Endothelial cell of umbilical vein (primary cell): Measurements from ENCODE around the gene IP6K3. TPM values are rescaled to one million over a fixed set of nuclear protein-coding genes. Genes with fewer than 3 reads are reported as not detected.

Experiments
- BruUV-seq: library from RNA; stranded (reverse); fragments of 400-500 nt; replicated peaks from 2 replicates; lab custom pipeline; 2021; lab: Mats Ljungman, UMichigan
- CTCF ChIA-PET: fragments of 300-600, 350-600 bp; sonication (Branson Sonifier 250); formaldehyde crosslinking; loops from one replicate; lab custom pipeline; 2021; ENCODE audit warnings: antibody characterized with exemption, inconsistent platforms; lab: Charles Lee
- POLR2A ChIA-PET: fragments of 300-600, 350-600 bp; sonication (Branson Sonifier 250); formaldehyde crosslinking; loops from one replicate; lab custom pipeline; 2021; ENCODE audit warnings: antibody characterized with exemption, inconsistent platforms; lab: Charles Lee
- DNase-seq: peaks from one replicate; pipeline ENCODE4 v3.0.0-alpha.2; 2011; ENCODE audit warnings: low read depth, low spot score
- FAIRE-seq: peaks from 2 replicates; lab custom pipeline; 2011; peaks lifted over from hg19 to GRCh38; lab: Jason Lieb, UNC
- H2AFZ ChIP-seq: 2 replicates; pipeline ENCODE4 v1.6.0; 2012; ENCODE audit warnings: low read depth, low read length, control low read depth, inconsistent platforms
- H3K27ac ChIP-seq: 2 replicates; pipeline ENCODE4 v1.5.1; 2011; ENCODE audit warnings: low read depth, mild to moderate bottlenecking, control low read depth, low read length, moderate library complexity; ENCODE audit not compliant: insufficient read depth
- H3K27me3 ChIP-seq, 2 experiments: 2 replicates each; pipeline versions ENCODE4 v1.6.0 to v1.6.1; 2011; ENCODE audit warnings: low read length in 2 of 2, mixed read lengths in 1 of 2; ENCODE audit not compliant: control insufficient read depth in 2 of 2, insufficient read depth in 2 of 2
- H3K36me3 ChIP-seq, 2 experiments: 2 replicates in 1 of 2; 3 replicates in 1 of 2; pipeline ENCODE4 v1.5.1; 2011; ENCODE audit warnings: low read length in 2 of 2, mild to moderate bottlenecking in 1 of 2, moderate library complexity in 1 of 2; ENCODE audit not compliant: control insufficient read depth in 2 of 2, insufficient read depth in 2 of 2; ENCODE audit errors: extremely low read depth in 1 of 2
- H3K4me1 ChIP-seq: 3 replicates; pipeline ENCODE4 v1.5.1; 2011; ENCODE audit warnings: mild to moderate bottlenecking, low read length; ENCODE audit not compliant: control insufficient read depth, insufficient read depth; ENCODE audit errors: extremely low read depth
- H3K4me2 ChIP-seq: 2 replicates; pipeline ENCODE4 v1.6.1; 2011; ENCODE audit warnings: low read length, control low read depth, mixed read lengths; ENCODE audit not compliant: insufficient read depth
- H3K4me3 ChIP-seq, 3 experiments: fragments of 200-600 bp in 1 of 3; sonication (generic), shearing (Covaris generic) in 1 of 3; replicated peaks in 1 of 3; 2 replicates each; pipeline ENCODE4 v1.5.1; 2011 to 2016; ENCODE audit warnings: control low read depth in 3 of 3, low read length in 3 of 3, mild to moderate bottlenecking in 2 of 3, inconsistent platforms in 1 of 3, low read depth in 1 of 3, moderate library complexity in 1 of 3; ENCODE audit not compliant: insufficient read depth in 1 of 3
- H3K79me2 ChIP-seq: 2 replicates; pipeline ENCODE4 v1.6.0; 2012; ENCODE audit warnings: low read length, inconsistent platforms; ENCODE audit not compliant: control insufficient read depth, insufficient read depth
- H3K9ac ChIP-seq: replicated peaks from 2 replicates; pipeline ENCODE3; 2011; ENCODE audit warnings: low read length, control low read depth; ENCODE audit not compliant: insufficient read depth; ENCODE audit errors: extremely low read depth
- H3K9me1 ChIP-seq: replicated peaks from 3 replicates; pipeline ENCODE4 v1.6.0; 2011; ENCODE audit warnings: mild to moderate bottlenecking, low read length; ENCODE audit not compliant: control insufficient read depth, insufficient read depth; ENCODE audit errors: extremely low read depth
- H3K9me3 ChIP-seq: replicated peaks from 2 replicates; pipeline ENCODE4 v1.5.1; 2012; ENCODE audit warnings: low read length, inconsistent platforms; ENCODE audit not compliant: control insufficient read depth, insufficient read depth
- H4K20me1 ChIP-seq: replicated peaks from 2 replicates; pipeline ENCODE3; 2011; ENCODE audit warnings: mild to moderate bottlenecking, low read length; ENCODE audit not compliant: control insufficient read depth, insufficient read depth; ENCODE audit errors: extremely low read depth
- CTCF ChIP-seq, 2 donors: IDR thresholded peaks; 1 replicate in 1 of 2; 2 replicates in 1 of 2; pipeline ENCODE4 v1.5.1; 2011; ENCODE audit warnings: low read length in 2 of 2, mild to moderate bottlenecking in 2 of 2, moderate library complexity in 2 of 2, control low read depth in 1 of 2, inconsistent platforms in 1 of 2, low read depth in 1 of 2; ENCODE audit not compliant: insufficient read depth in 1 of 2; ENCODE audit errors: extremely low read depth in 1 of 2
- EZH2 ChIP-seq: IDR thresholded peaks from 2 replicates; pipeline ENCODE4 v1.6.1; 2012; ENCODE audit warnings: borderline replicate concordance, low read depth, mild to moderate bottlenecking, moderate library complexity, low read length, inconsistent platforms; ENCODE audit not compliant: severe bottlenecking
- FOS ChIP-seq: IDR thresholded peaks from 2 replicates; pipeline ENCODE4 v1.6.1; 2011; ENCODE audit warnings: mild to moderate bottlenecking, low read length, moderate library complexity, borderline replicate concordance; ENCODE audit not compliant: insufficient read depth
- GATA2 ChIP-seq: IDR thresholded peaks from 2 replicates; pipeline ENCODE4 v1.7.0; 2011; ENCODE audit warnings: low read depth, mild to moderate bottlenecking, moderate library complexity, mixed read lengths, low read length; ENCODE audit not compliant: insufficient read length, insufficient read depth
- JUN ChIP-seq: IDR thresholded peaks from 2 replicates; pipeline ENCODE4 v1.6.1; 2011; ENCODE audit warnings: borderline replicate concordance, low read depth; ENCODE audit not compliant: insufficient read length, insufficient read depth
- MAX ChIP-seq: IDR thresholded peaks from 2 replicates; pipeline ENCODE4 v1.6.1; 2011; ENCODE audit not compliant: insufficient read depth, insufficient read length
- MYC ChIP-seq: IDR thresholded peaks from one replicate; pipeline ENCODE4 v1.6.1; 2011; ENCODE audit warnings: mild to moderate bottlenecking, low read depth, low read length
- POLR2A ChIP-seq: IDR thresholded peaks from 2 replicates; pipeline ENCODE4 v1.6.1; 2012; ENCODE audit warnings: low read depth, mild to moderate bottlenecking, control low read depth, low read length
- POLR2AphosphoS5 ChIP-seq: IDR thresholded peaks from 2 replicates; pipeline ENCODE4 v1.6.1; 2012; ENCODE audit warnings: low read depth, mild to moderate bottlenecking, control low read depth, low read length, moderate library complexity; ENCODE audit not compliant: insufficient read depth
- dilution Hi-C: fragments of 300-500 bp; cut with MboI; formaldehyde crosslinking; loops from one replicate; pipeline ENCODE4 v1.15.0; 2019; ENCODE audit warnings: low sequenced_read_pairs; ENCODE audit not compliant: extremely low pct_ligation_motif_present
- intact Hi-C: fragments of 100-400 bp; cut with micrococcal nuclease; formaldehyde crosslinking; loops from one replicate; pipeline ENCODE4 v1.10.0; 2022
- polyA plus RNA-seq, 4 experiments: library from polyadenylated mRNA; depleted of rRNA in 3 of 4; stranded (reverse) in 3 of 4; unstranded in 1 of 4; fragments of >200 nt; gene quantifications; 2 replicates each; pipeline versions ENCODE4 v1.2.1 to v1.2.3, GENCODE V29; 2011 to 2012; ENCODE audit warnings: missing spikeins in 1 of 4
- total RNA-seq: library from RNA; stranded (reverse); gene quantifications from 2 replicates; pipeline ENCODE4 v1.2.3, GENCODE V29; 2021

The IP6K3 gene
- total and polyA plus RNA-seq, 2 donors (not counting 3 experiments of a cell fraction or from before 2014, with no cell fraction given): not detected

GRCh38 chr6:33719326-33719987 lies 27.2 kb downstream of the IP6K3 start:
- POLR2A ChIA-PET: no interaction called here
- no peak for FAIRE-seq
- TF ChIP-seq CTCF (IDR thresholded peaks at IDR 0.05; ENCODE audit: extremely low read depth in 1 of 2, insufficient read depth in 1 of 2, low read depth in 1 of 2, low read length in 2 of 2) (no peak), MYC (no peak), POLR2AphosphoS5 (no peak), FOS (no peak)
- H3K9me1 ChIP-seq: no peaks in the 10 kb centered on the region
- intact Hi-C loops (no loop called here), dilution Hi-C loops (no loop called here)
- no peaks in the 10 kb centered on the region for H4K20me1 ChIP-seq
- H3K9ac ChIP-seq: no peak overlapping the region
- H2AFZ ChIP-seq: no peak overlapping the region
- no TSS peak for BruUV-seq
- no peaks in the 10 kb centered on the region for H3K79me2 ChIP-seq
- no peak for DNase-seq
- peaks cover 26 to 27% of the 10 kb centered on the region in 2 experiments for H3K27me3 ChIP-seq
- CTCF ChIA-PET: interaction anchor here (1.9 kb wide), 1 partner anchor 8 kb away, joined by 7 read pairs; the partner anchor contains the start of gene UQCC2
- H3K36me3 ChIP-seq: no peaks in the 10 kb centered on the region
- no peak overlapping the region for H3K4me2 ChIP-seq
- no peak overlapping the region for H3K27ac ChIP-seq
- no peak overlapping the region for H3K4me3 ChIP-seq
- no peaks in the 10 kb centered on the region for H3K9me3 ChIP-seq
- no peaks in the 10 kb centered on the region for H3K4me1 ChIP-seq

- ChIA-PET POLR2A (no interaction called here), CTCF (no interaction called here)
- TF ChIP-seq MYC (no peak), POLR2AphosphoS5 (no peak), CTCF (IDR thresholded peaks at IDR 0.05; ENCODE audit: extremely low read depth in 1 of 2, insufficient read depth in 1 of 2, low read depth in 1 of 2, low read length in 2 of 2) (no peak), POLR2A (no peak), JUN (no peak), GATA2 (no peak), MAX (no peak), EZH2 (no peak), FOS (no peak)
- no peak for DNase-seq
- Histone ChIP-seq H2AFZ (no peak overlapping the region), H3K9me1 (no peaks in the 10 kb centered on the region), H3K4me3 (no peak overlapping the region), H3K9me3 (no peaks in the 10 kb centered on the region), H3K4me1 (no peaks in the 10 kb centered on the region), H3K4me2 (no peak overlapping the region), H3K9ac (no peak overlapping the region), H4K20me1 (no peaks in the 10 kb centered on the region), H3K27ac (no peak overlapping the region), H3K79me2 (no peaks in the 10 kb centered on the region), H3K27me3 (peaks cover 23 to 26% of the 10 kb centered on the region in 2 experiments), H3K36me3 (no peaks in the 10 kb centered on the region)
- intact Hi-C loops: no loop called here
- dilution Hi-C loops: no loop called here
- no TSS peak for BruUV-seq
- FAIRE-seq: no peak
These were observed 28.0 kb downstream of the IP6K3 start for GRCh38 chr6:33718713-33719112.
